ENCODE measurements around the gene BACH2.

The BACH2 gene

DNA sequence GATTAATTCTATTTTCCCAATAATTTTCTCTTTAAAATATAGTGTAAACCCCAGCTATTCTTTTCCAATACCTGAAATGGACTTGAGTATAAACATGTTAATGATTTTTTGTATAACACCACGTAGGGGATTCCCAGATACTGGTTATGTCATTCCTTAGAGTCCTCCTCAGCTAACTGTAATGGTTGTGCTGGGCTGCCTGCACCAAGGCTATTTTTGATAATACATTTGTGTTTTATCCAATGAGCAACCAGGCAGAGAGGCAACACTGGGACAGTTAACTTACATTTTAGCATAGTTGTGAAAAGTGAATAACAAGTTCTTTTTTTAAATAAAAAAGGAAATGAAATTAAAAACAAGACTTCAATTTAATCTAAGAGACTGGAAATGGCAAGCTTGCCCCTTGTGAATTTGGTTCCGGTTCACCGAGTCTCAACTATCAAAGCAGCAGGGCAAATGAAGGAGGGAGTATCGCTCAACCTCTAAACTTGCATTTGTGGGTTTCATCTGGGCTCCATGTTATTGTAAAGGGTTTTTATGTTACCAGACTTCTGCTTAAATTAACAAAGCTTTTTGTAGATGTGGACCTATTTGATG, 18.8 kb upstream of the BACH2 start:
- TF ChIP-seq, protein P1, sequence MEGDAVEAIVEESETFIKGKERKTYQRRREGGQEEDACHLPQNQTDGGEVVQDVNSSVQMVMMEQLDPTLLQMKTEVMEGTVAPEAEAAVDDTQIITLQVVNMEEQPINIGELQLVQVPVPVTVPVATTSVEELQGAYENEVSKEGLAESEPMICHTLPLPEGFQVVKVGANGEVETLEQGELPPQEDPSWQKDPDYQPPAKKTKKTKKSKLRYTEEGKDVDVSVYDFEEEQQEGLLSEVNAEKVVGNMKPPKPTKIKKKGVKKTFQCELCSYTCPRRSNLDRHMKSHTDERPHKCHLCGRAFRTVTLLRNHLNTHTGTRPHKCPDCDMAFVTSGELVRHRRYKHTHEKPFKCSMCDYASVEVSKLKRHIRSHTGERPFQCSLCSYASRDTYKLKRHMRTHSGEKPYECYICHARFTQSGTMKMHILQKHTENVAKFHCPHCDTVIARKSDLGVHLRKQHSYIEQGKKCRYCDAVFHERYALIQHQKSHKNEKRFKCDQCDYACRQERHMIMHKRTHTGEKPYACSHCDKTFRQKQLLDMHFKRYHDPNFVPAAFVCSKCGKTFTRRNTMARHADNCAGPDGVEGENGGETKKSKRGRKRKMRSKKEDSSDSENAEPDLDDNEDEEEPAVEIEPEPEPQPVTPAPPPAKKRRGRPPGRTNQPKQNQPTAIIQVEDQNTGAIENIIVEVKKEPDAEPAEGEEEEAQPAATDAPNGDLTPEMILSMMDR (IDR thresholded peaks at IDR 0.05; ENCODE audit: borderline replicate concordance, insufficient read depth, low read depth, low read length): no peak
- H3K4me3 ChIP-seq (ENCODE audit: low read depth, low read length): no peak overlapping the region

DNA sequence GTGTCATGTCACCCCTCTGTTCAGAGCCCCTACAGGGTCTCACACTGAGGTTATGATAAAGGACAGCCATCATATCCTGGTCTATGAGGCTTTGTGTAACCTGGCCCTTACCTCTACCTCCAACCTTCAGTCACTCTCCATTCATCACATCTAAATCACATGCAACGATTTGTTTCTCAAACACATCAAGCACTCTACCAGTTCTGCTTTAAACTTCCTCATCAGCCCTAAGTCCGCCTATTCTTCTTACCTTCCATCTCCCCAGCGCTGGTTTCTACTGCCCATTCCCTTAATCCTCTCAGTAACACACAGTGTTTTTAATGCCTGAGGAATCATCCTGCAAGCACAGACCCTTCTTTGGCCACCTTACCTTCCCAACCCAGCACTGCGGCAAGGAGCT, 17.9 kb upstream of the BACH2 start:
- TF ChIP-seq, protein P1 (IDR thresholded peaks at IDR 0.05; ENCODE audit: borderline replicate concordance, insufficient read depth, low read depth, low read length): no peak
- H3K4me3 ChIP-seq (ENCODE audit: low read depth, low read length): no peak overlapping the region

DNA sequence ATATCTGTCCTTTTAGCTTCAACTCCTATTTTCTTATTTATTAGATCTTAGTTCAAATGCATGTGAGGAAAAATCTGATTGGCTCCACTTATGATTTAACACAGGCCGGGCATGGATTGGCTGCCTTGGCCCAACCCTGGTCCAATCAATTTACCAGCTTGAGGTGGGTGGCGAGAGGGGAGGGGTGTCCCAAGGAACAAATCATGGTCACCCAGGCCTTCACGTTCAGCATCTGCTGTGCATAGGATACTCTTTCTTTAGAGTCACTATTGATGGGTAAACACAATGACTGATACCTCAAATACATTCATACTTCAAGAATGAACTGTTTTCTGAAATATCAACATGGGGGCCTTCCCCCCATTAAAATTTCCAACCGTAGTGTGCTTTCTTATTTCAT, 14.9 kb upstream of the BACH2 start:
- no peak overlapping the region for H3K4me3 ChIP-seq (ENCODE audit: low read depth, low read length)
- TF ChIP-seq, protein P1 (IDR thresholded peaks at IDR 0.05; ENCODE audit: borderline replicate concordance, insufficient read depth, low read depth, low read length): no peak

DNA sequence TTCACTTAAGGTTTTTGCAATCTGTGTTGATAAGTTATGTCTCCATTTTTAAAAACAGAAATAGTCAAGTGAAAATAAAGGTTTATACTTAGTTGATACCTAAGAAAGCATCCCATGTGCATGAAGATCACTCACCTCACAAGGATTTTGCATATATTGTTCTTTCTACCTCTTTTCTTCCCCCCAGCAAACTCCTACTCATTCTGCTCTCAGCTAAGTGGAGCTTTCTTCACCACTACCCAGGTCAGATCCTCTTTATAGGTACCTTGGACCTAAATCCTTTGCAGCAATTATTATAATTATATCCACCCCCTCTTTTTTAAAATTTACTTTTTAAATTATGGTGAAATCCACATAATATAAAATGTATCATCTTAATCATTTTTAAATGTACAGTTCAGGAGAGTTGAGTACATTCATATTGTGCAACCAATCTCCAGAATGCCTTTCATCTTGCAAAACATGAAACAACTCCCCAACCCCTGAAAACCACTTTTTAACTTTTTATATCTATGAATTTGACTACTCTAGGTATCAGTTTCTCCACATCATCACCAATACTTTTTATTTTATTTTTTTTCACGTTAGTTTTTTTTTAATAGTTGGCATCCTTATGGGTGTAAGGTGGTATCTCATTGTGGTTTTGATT, 9.3 kb upstream of the BACH2 start:
- TF ChIP-seq, protein P1 (IDR thresholded peaks at IDR 0.05; ENCODE audit: borderline replicate concordance, insufficient read depth, low read depth, low read length): no peak
- no peak overlapping the region for H3K4me3 ChIP-seq (ENCODE audit: low read depth, low read length)

DNA sequence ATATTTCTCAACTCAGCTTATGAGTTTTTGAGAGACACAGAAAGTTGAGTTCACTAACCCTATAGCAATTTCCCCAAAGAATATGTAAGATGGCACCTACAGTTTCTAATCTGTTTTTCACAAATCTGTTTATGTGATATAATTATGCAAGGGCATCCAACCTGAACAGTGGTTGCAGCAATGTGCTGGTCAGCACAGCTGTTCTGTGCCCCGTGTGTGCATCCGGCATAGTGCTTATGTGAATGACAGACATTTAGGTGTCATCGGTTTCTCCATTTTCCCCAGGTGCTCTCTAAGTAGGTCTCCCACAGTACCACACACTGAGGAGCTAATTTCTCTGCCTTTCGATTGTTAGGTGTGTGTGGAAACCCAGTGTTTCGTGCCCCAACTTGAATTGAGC, 7.7 kb upstream of the BACH2 start:
- no peak overlapping the region for H3K4me3 ChIP-seq (ENCODE audit: low read depth, low read length)
- TF ChIP-seq, protein P1 (IDR thresholded peaks at IDR 0.05; ENCODE audit: borderline replicate concordance, insufficient read depth, low read depth, low read length): no peak

DNA sequence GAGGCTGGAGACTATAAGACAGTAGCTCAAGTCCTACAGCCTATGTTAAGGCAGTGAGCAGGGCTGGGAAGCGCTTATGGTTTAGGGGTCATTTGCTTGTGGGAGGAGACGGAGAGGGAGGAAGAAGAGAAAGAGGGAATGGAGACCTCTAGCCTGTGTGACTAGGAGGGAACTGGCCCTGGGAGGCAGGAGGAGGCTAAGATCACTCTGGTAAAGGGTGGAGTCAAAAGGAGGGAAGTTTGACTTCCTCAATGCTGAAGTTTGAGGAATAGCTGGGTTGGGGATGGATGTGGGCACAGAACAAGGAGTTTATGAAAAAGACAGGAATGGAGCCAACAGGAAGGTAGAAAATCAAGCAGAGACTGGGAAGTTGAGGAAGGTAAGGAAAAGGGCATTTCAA, 6.4 kb upstream of the BACH2 start:
- TF ChIP-seq, protein P1 (IDR thresholded peaks at IDR 0.05; ENCODE audit: borderline replicate concordance, insufficient read depth, low read depth, low read length): no peak
- H3K4me3 ChIP-seq (ENCODE audit: low read depth, low read length): no peak overlapping the region

DNA sequence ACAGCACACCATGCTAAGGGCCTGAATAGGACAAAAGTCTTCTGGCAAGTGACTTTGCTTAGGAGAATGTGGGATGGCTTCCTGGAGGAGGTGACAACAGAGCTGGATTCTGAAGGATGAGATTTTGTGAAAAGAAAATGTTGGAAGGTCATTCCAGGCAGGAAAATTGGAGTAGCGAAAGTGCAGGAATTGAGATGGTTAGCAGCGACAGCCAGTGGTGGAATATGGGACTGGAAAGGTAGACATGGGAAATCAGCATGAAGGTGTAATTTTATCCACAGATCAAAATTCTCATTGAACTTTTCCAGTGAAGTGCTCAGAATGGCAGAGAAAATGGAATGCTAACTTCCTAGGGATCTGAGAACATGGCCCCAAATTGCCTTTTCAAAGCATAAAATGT, 5.7 kb upstream of the BACH2 start:
- TF ChIP-seq, protein P1 (IDR thresholded peaks at IDR 0.05; ENCODE audit: borderline replicate concordance, insufficient read depth, low read depth, low read length): no peak
- no peak overlapping the region for H3K4me3 ChIP-seq (ENCODE audit: low read depth, low read length)

Measured in GM12875 (cell line).